ENCODE data around the gene MAX.
A peak's percentile ranks its signal among the peaks of the same experiment; 100 is the strongest.
"Not testable (repeated sequence)": the region's sequence is repeated elsewhere in the genome, so short reads cannot be mapped to it uniquely, and the experiment has no call there.

The MAX gene

DNA sequence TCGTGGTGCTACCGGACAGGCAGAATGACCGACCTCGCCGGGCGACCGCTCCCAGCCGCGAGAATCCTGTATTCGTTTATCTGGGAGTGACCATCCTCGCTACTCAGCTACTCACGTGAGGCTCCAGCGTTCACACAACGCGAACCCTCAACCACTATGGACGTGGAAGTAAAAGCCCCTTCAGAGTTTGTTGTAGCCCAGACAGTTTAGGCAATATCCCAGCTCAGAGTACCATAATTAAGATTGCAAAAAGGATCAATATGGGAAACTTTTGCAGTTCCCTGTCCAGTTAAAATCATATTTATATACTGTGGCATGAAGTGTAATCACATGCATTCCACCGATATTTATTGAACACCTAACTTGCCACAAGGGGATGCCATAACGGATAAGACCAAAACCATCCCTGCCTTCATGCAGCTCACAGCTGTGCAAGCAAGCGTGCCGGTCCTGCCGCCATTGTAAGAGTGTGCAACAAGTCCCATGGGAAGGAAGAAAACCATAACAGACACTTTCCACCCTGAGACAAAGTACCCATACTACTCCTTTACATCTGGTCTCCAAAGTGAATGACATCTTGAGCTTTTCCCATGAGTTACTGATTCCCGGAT lies 938 bp upstream of the MAX start:
- no peak for DNase-seq

DNA sequence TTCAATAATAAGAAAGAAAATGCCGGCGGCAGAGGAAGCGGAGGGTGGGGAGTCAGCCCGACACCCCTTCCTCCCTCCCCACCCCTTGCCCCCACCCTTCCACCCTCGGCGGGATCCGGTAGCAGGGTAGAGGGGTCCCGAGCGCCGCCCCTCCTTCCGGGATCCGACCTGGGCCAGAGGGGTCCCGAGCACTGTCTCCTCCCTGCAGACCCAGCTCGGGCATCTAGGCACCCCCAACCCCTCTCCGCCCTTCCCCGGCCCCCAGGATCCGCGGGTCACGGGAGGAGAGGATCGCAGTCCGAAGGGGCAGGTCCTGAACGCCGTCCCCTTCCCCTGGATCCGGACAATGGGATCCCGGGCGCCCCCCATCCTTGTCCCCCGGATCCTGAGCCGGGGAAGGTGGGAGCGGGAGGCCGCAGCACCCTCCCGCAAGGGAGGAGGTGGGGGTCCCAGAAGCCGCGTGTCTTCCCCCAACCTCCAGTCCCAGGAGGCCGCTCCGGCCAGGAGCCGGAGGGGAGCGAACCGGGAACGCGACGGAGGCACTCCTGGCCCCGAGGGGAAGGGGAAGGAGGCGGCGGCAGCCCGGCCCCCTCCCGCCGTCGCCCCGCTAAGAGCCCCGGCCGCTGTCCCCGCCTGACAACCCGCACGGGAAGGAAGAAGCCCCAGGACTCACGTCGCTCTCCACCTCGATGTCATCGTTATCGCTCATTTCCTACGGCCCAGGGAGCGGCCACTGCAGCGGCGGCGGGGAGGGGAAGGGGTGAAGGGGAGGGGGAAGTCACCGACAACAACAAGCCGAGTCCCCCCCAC lies 481 bp downstream of the MAX start:
- DNase-seq, result peak; percentile 48

- DNase-seq, result no peak
Observed at GRCh38 chr14:65100922-65101541, 1.3 kb downstream of the MAX start.

DNA sequence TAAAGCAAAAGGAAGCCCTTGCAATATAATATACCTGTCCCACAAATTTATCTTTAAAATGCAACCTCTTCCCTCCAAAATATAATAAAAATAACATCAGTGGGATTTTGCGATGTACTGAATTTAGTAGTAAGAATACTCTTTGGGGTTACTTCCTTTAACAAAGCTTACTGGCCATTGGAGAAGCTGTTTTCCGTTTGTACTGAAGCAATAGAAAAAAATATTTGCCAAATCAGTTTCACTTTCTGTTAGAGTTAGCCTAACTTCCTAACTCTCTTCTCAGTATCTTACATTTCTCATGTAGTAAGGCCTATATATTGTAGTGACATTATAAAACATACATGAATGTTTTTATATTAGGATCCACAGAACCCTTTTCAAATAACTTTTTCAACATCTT lies 3.7 kb downstream of the MAX start:
- no peak for DNase-seq

DNA sequence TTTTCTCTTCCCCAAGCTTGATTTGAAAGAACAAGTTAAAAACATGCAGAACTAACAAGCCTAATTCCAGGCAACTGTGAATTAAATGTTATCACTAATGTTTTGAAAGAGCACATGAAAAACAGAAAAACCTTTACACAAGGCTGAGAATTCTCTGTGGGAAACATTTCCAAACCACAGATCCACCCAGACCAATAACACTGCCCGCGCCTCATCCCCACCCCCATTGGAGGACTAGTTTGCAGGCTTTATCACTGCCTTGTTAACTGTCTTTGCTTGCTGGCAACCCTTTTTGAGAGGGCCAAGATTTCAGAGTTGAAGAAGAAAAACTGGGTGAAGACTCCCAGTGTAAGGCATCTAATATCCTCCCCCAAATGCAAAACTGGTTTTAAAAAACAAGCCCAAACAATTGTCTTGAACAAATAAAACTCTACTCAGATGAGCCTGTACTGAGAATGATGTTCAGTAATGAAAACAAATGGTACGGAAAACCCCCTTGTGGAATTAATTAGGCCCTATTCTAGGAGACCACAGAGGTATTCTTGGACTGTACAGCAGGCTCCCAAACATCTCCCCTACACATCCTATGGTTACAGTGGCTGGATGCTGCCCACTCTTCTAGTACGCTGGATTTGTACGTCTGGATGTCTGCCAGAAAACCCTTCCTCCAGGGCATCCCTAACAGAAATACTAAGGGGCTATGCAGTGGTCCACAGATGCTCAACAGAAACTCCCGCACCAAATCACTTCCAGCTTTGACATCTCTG lies 5.8 kb downstream of the MAX start:
- DNase-seq, result no peak

- no peak for DNase-seq
Observed at GRCh38 chr14:65095633-65096205, 6.6 kb downstream of the MAX start.

DNA sequence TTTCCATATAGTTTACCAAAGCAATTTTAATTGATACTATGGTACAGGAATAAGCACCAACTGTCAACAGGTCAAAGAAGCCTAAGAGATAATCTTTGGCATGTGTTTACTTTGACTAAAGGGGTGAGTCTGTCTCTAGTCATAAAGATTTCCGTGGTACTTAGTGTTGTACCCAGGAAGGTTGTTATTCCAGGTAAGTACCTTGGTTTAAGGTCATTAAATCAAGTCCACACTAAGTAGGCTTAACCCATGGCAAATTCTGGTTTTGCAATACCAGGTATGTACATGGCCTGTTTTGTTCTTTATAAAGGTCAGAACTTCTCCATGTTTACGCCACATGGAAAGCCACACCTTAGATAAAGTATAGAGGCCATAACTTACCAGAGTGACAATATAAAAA lies 10.0 kb downstream of the MAX start:
- DNase-seq, result no peak

GRCh38 chr14:65087835-65088234 lies 14.5 kb downstream of the MAX start:
- not testable (repeated sequence) for DNase-seq

- DNase-seq, result not testable (repeated sequence)
Observed at GRCh38 chr14:65086686-65087085, 15.6 kb downstream of the MAX start.

- no peak for DNase-seq
Observed at GRCh38 chr14:65084554-65085505, 17.5 kb downstream of the MAX start.

GRCh38 chr14:65082930-65083329 lies 19.4 kb downstream of the MAX start:
- no peak for DNase-seq

GRCh38 chr14:65080960-65081747 lies 21.2 kb downstream of the MAX start:
- DNase-seq, result no peak

- no peak for DNase-seq
Observed at GRCh38 chr14:65079768-65080167, 22.5 kb downstream of the MAX start.

GRCh38 chr14:65079201-65079600 lies 23.1 kb downstream of the MAX start:
- DNase-seq, result no peak

DNA sequence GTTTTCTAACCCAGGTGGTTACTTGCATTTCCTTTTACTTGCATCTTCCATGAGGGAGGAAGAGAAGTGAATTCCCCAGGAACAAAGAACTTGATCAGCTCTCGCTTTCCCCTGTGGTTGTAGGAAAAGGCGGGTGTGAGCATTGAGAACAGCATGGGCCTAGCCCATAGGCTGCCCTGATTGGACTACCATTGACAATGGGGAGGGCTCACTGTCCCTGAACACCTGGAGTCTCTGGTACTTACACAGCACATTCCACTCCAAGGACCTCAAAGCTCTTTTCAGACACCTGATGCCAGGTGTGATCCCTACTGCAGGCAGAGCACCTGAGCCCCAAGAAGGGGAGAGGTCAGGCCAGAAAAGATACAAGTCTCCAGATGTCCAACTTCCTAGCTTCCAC lies 25.0 kb downstream of the MAX start:
- no peak for DNase-seq

DNA sequence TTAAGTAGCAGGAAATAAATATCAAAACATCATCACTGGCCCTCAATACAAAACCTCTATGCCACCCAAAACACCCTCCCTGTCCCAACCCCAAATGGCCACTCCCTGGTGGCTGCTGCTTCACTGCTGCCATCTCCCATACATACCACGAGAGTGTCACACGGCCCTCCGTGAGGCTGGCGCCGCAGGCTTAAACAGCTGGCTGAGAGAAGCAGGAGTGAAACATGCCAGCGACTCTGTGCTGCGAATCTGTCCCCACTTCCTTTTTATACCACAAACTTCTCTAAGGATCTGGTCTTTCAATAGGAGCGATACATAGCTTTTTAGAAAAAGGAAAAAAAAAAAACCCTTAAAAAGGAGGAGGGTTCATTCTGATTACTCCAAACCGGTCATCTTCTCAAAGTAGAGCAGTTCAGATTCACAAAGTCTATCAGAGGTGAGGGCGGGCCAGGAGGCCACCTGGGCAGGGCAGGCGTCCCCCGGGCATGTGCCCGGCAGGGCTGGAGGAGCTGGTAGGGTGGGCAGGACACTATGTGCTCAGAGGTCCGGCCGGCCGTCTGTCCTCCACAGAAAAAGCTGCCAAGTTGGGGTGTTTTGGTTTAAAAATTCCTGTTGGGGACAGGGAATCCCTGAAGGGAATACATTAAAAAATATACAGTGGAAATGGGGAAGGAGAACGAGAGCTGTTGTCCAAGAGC lies 26.5 kb downstream of the MAX start:
- DNase-seq, result no peak

DNA sequence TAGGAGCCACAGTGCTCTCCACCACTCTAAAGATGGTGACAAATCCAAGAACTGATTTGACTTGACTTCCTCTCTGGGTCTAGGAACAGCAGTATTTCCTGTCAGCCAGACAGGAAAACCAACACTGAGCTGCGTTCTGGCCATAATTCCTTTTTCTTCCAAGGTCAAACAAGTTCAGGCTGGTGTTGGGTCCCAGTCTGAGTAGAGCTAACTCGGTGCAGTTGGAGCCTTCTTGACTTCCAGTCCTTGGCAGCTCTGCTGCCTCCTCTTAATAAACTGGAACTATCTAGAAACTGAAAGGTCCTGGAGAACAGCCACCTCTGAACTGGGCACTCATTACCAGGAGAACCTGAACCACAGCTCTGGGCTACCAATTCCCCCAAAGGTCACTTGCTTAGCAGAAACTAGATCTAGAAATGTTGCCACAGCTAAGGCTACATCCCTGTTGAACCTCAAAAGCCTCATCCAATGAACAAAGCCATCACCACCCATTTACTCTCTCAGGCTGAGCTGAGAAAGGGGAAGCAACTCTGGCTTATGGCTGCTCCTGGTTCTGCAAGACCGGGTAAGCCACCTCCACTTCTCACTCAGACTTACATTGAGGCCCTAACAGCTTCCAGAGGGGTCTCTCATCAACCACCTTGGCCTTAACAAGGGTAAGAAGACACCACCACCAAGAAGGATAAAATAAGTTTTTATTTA lies 27.7 kb downstream of the MAX start:
- DNase-seq, result no peak

- no peak for DNase-seq
Observed at GRCh38 chr14:65073605-65074201, 28.6 kb downstream of the MAX start.

- DNase-seq, result no peak
Observed at GRCh38 chr14:65072937-65073336, 29.4 kb downstream of the MAX start.

Data from effector CD4-positive, alpha-beta T cell (primary cell).